Epidermal melanocyte (primary cell): ENCODE data around the gene SETD1B.
"Not testable (repeated sequence)": the region's sequence is repeated elsewhere in the genome, so short reads cannot be mapped to it uniquely, and the experiment has no call there.

Experiments
- DNase-seq: peaks from one replicate; pipeline ENCODE4 v3.0.0; 2011; ENCODE audit warnings: low spot score; ENCODE audit not compliant: insufficient read length

The SETD1B gene

GRCh38 chr12:121803861-121804416, at the start of gene SETD1B:
Gene SETD1B, plus strand, starts transcription at chr12:121804009. Its CDS starts 729 bp downstream, at chr12:121804738.
- no peak for DNase-seq

GRCh38 chr12:121754836-121755235, 49.0 kb upstream of the SETD1B start:
- no peak for DNase-seq

GRCh38 chr12:121755591-121755990, 48.2 kb upstream of the SETD1B start:
- no peak for DNase-seq

- DNase-seq: not testable (repeated sequence)
These were observed 45.3 kb upstream of the SETD1B start for GRCh38 chr12:121758536-121758935.

GRCh38 chr12:121762269-121762668, 41.5 kb upstream of the SETD1B start:
- no peak for DNase-seq

GRCh38 chr12:121764808-121765207, 39.0 kb upstream of the SETD1B start:
- no peak for DNase-seq

- DNase-seq: no peak
These were observed 38.2 kb upstream of the SETD1B start for GRCh38 chr12:121765573-121765972.

- DNase-seq: no peak
These were observed 37.3 kb upstream of the SETD1B start for GRCh38 chr12:121766290-121767039.

GRCh38 chr12:121767525-121768016, 36.2 kb upstream of the SETD1B start:
- DNase-seq: peak; percentile 55

GRCh38 chr12:121769297-121769830, 34.4 kb upstream of the SETD1B start:
- DNase-seq: no peak

- no peak for DNase-seq
These were observed 33.9 kb upstream of the SETD1B start for GRCh38 chr12:121769831-121770301.

GRCh38 chr12:121770388-121770787, 33.4 kb upstream of the SETD1B start:
- no peak for DNase-seq

- DNase-seq: no peak
These were observed 32.8 kb upstream of the SETD1B start for GRCh38 chr12:121770813-121771625.

GRCh38 chr12:121773011-121773777, 30.6 kb upstream of the SETD1B start:
- DNase-seq: peak; percentile 68

GRCh38 chr12:121774968-121775474, 28.8 kb upstream of the SETD1B start:
- no peak for DNase-seq

GRCh38 chr12:121775501-121775900, 28.3 kb upstream of the SETD1B start:
- no peak for DNase-seq

- DNase-seq: peak; percentile 87
These were observed 27.4 kb upstream of the SETD1B start for GRCh38 chr12:121776190-121777098.

- DNase-seq: no peak
These were observed 25.0 kb upstream of the SETD1B start for GRCh38 chr12:121778567-121779421.
